Esophagus squamous epithelium (tissue), 5 donors: ENCODE data around the gene TENT4B. TPM values are rescaled to one million over a fixed set of nuclear protein-coding genes. Genes with fewer than 3 reads are reported as not detected.

Experiments used
- DNase-seq: peaks from one replicate; lab custom pipeline; 2025; lab: John Stamatoyannopoulos, UW
- H3K27ac ChIP-seq, 4 donors: fragments of 200-600 bp; sonication (generic); one replicate each; pipeline ENCODE4 v1.5.1; 2016 to 2019; ENCODE audit warnings: mild to moderate bottlenecking in 1 of 4
- H3K27me3 ChIP-seq, 4 donors: fragments of 200-600 bp; sonication (generic); 1 replicate in 3 of 4; 2 replicates in 1 of 4; pipeline versions ENCODE4 v1.5.1 to v1.6.0; 2017 to 2021; ENCODE audit warnings: antibody characterized with exemption in 1 of 4
- H3K36me3 ChIP-seq, 3 donors: fragments of 200-600 bp; sonication (generic); one replicate each; pipeline ENCODE4 v1.5.1; 2016 to 2019
- H3K4me1 ChIP-seq, 3 donors: fragments of 200-600 bp; sonication (generic); one replicate each; pipeline ENCODE4 v1.5.1; 2017 to 2019
- H3K4me3 ChIP-seq, 4 donors: fragments of 200-600 bp; sonication (generic); 1 replicate in 3 of 4; 2 replicates in 1 of 4; pipeline ENCODE4 v1.5.1; 2016 to 2019; ENCODE audit warnings: mild to moderate bottlenecking in 2 of 4, moderate library complexity in 1 of 4
- H3K9me3 ChIP-seq, 3 donors: fragments of 200-600 bp; sonication (generic); one replicate each; pipeline ENCODE4 v1.5.1; 2016 to 2019
- POLR2A ChIP-seq, 4 donors: fragments of 450-650 bp; IDR thresholded peaks; one replicate each; pipeline ENCODE4 v1.6.1; 2017; ENCODE audit warnings: antibody characterized with exemption in 4 of 4, mild to moderate bottlenecking in 4 of 4, moderate library complexity in 3 of 4
- WGBS, 2 donors: methylation state at CpG; one replicate each; pipeline ENCODE4 v1.1.5; 2018; 5-methylcytosine and 5-hydroxymethylcytosine counted together
- intact Hi-C: fragments of 100-400 bp; cut with DNase I; formaldehyde crosslinking; loops from one replicate; pipeline ENCODE4 v1.15.0; 2022
- total RNA-seq, 4 donors: library from RNA; depleted of rRNA; stranded (reverse); fragments of >200 nt; gene quantifications; one replicate each; pipeline ENCODE4 v1.1.0, GENCODE V29; 2016
- TF ChIP-seq, protein P1 (sequence below), 6 experiments: fragments of 450-650 bp in 4 of 6; fragments of 200-600 bp in 2 of 6; sonication (generic) in 2 of 6; IDR thresholded peaks; one replicate each; pipeline ENCODE4 v1.5.1; 2016 to 2019; ENCODE audit warnings: antibody characterized with exemption in 6 of 6, mild to moderate bottlenecking in 4 of 6, moderate library complexity in 4 of 6
- donor health status: DM: yes; HTN: yes; CAD: no.

The TENT4B gene
- 10 to 100 TPM in 1 of 4 donors, 1 to 10 TPM in 3; 6.3 to 11.4 (median 8.4) TPM for total RNA-seq

DNA sequence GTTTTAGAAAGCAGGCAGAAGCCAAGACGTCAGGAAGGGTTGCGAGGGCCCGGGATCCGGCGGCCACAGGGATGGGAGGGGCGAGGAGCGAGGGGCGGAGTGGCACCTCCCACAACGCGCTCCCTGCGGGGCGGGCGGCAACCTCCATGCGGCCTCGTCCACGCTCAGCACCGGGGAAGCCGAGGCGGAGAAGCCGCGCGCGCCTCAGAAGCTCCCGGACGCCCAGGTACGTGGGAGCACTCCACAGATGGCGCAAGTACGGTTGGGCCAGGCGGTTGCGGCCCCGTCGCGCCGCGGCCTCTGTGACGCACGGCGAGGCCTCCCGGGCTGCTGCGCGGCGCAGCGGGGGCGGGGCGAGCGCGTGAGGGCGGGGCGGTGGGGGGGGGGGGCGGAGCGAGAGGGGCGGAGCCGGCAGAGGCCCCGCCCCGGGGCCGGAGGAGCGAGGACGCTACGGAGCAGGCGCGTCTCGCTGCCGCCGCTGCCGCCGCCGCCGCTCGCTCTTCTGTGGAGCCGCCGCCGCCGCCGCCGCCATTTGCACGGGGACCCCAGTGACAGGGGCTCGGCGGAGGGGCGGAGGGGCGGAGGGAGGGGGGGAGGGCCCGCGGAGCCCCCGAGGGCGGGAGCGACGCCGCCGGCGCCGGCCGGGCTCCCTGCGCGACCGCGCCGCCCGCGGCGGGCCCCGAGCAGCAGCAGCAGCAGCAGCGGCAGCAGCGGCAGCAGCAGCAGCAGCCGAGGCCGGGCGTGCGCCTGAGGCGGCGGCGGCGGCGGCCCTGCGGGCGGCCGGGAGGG, at the start of gene TENT4B:
Gene TENT4B (plus strand): TSS at position 500 of the 789 bp plus-strand sequence. CDS start 316 bp downstream, outside the sequence.
- H3K36me3 ChIP-seq: no peaks in the 10 kb centered on the region

GRCh38 chr16:50103764-50104163, 49.3 kb upstream of the TENT4B start:
- TF ChIP-seq, protein P1, sequence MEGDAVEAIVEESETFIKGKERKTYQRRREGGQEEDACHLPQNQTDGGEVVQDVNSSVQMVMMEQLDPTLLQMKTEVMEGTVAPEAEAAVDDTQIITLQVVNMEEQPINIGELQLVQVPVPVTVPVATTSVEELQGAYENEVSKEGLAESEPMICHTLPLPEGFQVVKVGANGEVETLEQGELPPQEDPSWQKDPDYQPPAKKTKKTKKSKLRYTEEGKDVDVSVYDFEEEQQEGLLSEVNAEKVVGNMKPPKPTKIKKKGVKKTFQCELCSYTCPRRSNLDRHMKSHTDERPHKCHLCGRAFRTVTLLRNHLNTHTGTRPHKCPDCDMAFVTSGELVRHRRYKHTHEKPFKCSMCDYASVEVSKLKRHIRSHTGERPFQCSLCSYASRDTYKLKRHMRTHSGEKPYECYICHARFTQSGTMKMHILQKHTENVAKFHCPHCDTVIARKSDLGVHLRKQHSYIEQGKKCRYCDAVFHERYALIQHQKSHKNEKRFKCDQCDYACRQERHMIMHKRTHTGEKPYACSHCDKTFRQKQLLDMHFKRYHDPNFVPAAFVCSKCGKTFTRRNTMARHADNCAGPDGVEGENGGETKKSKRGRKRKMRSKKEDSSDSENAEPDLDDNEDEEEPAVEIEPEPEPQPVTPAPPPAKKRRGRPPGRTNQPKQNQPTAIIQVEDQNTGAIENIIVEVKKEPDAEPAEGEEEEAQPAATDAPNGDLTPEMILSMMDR (IDR thresholded peaks at IDR 0.05): no peak
- Histone ChIP-seq H3K27ac (no peak overlapping the region), H3K4me3 (no peak overlapping the region), H3K36me3 (peaks cover 11 to 87% (median 15%) of the 10 kb centered on the region in 3 donors), H3K4me1 (peaks cover 3 to 20% (median 4%) of the 10 kb centered on the region in 3 donors), H3K27me3 (no peaks in the 10 kb centered on the region), H3K9me3 (no peaks in the 10 kb centered on the region)
- DNase-seq: no peak
- intact Hi-C loops: no loop called here
- 83 to 90% methylated on average over 5 of the region's 5 CpGs for WGBS, 2 donors

More for the DNA sequence above, at the start of gene TENT4B:
- Histone ChIP-seq H3K9me3 (no peaks in the 10 kb centered on the region), H3K27ac (peak within 1 kb of the TSS; percentile 94 to 98 (median 96)), H3K4me3 (peak within 1 kb of the TSS; percentile 72 to 82 (median 76)), H3K4me1 (peaks cover 22 to 48% (median 27%) of the 10 kb centered on the region in 3 donors), H3K27me3 (no peaks in the 10 kb centered on the region)
- 1% methylated on average over 17 of the region's 114 CpGs; no CpG with 5 or more reads in 1 of the 2 donors for WGBS, 2 donors
- DNase-seq: peak; percentile 38
- peak in 3 of 4 donors; percentile 23 to 81 (median 74) for TF ChIP-seq POLR2A (IDR thresholded peaks at IDR 0.05)
- TF ChIP-seq, protein P1 (IDR thresholded peaks at IDR 0.05): no peak
- intact Hi-C loops: no loop called here

- H3K9me3 ChIP-seq: no peaks in the 10 kb centered on the region
- H3K27ac ChIP-seq: no peak overlapping the region
- no peaks in the 10 kb centered on the region for H3K27me3 ChIP-seq
- H3K36me3 ChIP-seq: no peaks in the 10 kb centered on the region
- DNase-seq: no peak
- no peaks in the 10 kb centered on the region for H3K4me1 ChIP-seq
- intact Hi-C loops: no loop called here
- 65 to 69% methylated on average over 8 of the region's 8 CpGs for WGBS, 2 donors
- TF ChIP-seq, protein P1 (IDR thresholded peaks at IDR 0.05): no peak
- no peak for TF ChIP-seq POLR2A (IDR thresholded peaks at IDR 0.05)
- no peak overlapping the region for H3K4me3 ChIP-seq
Measured at GRCh38 chr16:50114357-50115129, 38.6 kb upstream of the TENT4B start.

GRCh38 chr16:50120711-50121110, 32.4 kb upstream of the TENT4B start:
- no peak overlapping the region for H3K4me3 ChIP-seq
- no peaks in the 10 kb centered on the region for H3K27me3 ChIP-seq
- H3K36me3 ChIP-seq: no peaks in the 10 kb centered on the region
- no peak for DNase-seq
- TF ChIP-seq POLR2A (IDR thresholded peaks at IDR 0.05): no peak
- TF ChIP-seq, protein P1 (IDR thresholded peaks at IDR 0.05): no peak
- H3K9me3 ChIP-seq: no peaks in the 10 kb centered on the region
- no peak overlapping the region for H3K27ac ChIP-seq
- H3K4me1 ChIP-seq: no peaks in the 10 kb centered on the region
- intact Hi-C loops: no loop called here

DNA sequence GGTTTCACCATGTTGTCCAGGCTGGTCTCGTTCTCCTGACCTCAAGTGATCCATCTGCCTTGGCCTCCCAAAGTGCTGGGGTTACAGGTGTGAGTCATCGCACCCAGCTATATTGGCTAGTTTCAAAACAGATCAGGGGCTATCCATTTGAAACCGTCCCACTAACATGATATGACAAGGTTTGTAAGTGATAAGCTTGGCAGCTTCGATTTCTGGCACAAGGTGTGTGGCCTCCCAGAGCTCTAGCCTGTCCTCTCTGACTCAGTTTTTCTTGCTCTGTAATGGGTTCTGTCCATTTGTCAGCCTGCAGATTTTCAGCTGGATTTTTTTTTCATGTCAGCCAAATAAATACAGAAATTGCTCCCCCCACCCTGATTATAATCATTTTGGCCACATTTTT, 31.8 kb upstream of the TENT4B start:
- no peaks in the 10 kb centered on the region for H3K4me1 ChIP-seq
- 61 to 80% methylated on average over 4 of the region's 4 CpGs for WGBS, 2 donors
- no peaks in the 10 kb centered on the region for H3K27me3 ChIP-seq
- H3K36me3 ChIP-seq: no peaks in the 10 kb centered on the region
- H3K27ac ChIP-seq: no peak overlapping the region
- no peaks in the 10 kb centered on the region for H3K9me3 ChIP-seq
- no peak overlapping the region for H3K4me3 ChIP-seq
- no peak for TF ChIP-seq POLR2A (IDR thresholded peaks at IDR 0.05)
- TF ChIP-seq, protein P1 (IDR thresholded peaks at IDR 0.05): no peak
- intact Hi-C loops: no loop called here
- DNase-seq: no peak
